ENCODE measurements around the gene MAU2. TPM values are rescaled to one million over a fixed set of nuclear protein-coding genes. Genes with fewer than 3 reads are reported as not detected.

The MAU2 gene
- total RNA-seq, 1 experiment from 2014 or later: 41.3 TPM

DNA sequence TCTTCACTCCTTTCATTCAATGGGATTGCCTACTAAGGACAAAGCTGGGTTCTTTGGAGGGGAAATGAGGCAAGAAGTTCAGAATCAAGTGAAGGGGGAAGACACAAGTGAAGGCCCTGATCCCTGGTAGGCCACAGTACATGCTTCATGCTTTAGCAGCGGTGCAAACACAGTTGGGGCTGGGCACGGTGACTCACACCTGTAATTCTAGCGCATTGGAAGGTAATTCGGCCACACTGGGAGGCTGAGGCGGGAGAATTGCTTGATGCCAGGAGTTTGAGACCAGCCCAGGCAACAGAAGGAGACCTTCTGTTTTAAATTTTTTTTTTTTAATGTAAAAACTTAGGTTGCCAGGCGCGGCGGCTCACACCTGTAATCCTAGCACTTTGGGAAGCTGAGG, 61.5 kb downstream of the MAU2 start:
- H3K27me3 Mint-ChIP-seq (ENCODE audit: unreplicated experiment): no peaks in the 10 kb centered on the region

DNA sequence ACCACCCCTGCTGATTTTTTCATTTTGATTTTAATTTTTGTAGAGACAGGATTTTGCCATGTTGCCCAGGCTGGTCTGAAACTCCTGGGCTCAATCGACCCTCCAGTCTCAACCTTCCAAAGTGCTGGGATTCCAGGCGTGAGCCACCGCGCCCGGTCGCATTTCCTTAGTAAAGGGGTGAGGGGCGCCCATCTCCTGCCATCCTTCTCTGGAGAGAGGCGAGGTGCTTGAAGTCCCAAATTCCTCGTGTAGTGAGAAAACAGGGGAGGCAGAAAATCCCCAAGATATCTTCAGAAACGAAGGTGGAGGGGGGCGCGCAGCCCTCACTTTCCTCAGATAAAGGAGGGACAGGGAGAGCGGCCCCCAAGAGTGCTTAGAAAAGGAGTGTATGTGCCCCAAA, 63.9 kb downstream of the MAU2 start:
- Mint-ChIP-seq H3K4me1 (ENCODE audit: low read depth, unreplicated experiment) (peaks cover 24% of the 10 kb centered on the region), H3K36me3 (ENCODE audit: insufficient read depth, unreplicated experiment) (peaks cover 40% of the 10 kb centered on the region), H3K27me3 (ENCODE audit: unreplicated experiment) (no peaks in the 10 kb centered on the region), H3K4me3 (ENCODE audit: low read depth, unreplicated experiment) (no peak overlapping the region), H3K27ac (ENCODE audit: unreplicated experiment) (no peak overlapping the region), H3K9me3 (ENCODE audit: low read depth, unreplicated experiment) (no peaks in the 10 kb centered on the region)
- intact Hi-C loops (cut with micrococcal nuclease; ENCODE audit: unreplicated experiment): no loop called here
- no TSS peak for BruUV-seq (replicated peaks)
- CTCF ChIA-PET: no interaction called here
- TF ChIP-seq, protein P1, sequence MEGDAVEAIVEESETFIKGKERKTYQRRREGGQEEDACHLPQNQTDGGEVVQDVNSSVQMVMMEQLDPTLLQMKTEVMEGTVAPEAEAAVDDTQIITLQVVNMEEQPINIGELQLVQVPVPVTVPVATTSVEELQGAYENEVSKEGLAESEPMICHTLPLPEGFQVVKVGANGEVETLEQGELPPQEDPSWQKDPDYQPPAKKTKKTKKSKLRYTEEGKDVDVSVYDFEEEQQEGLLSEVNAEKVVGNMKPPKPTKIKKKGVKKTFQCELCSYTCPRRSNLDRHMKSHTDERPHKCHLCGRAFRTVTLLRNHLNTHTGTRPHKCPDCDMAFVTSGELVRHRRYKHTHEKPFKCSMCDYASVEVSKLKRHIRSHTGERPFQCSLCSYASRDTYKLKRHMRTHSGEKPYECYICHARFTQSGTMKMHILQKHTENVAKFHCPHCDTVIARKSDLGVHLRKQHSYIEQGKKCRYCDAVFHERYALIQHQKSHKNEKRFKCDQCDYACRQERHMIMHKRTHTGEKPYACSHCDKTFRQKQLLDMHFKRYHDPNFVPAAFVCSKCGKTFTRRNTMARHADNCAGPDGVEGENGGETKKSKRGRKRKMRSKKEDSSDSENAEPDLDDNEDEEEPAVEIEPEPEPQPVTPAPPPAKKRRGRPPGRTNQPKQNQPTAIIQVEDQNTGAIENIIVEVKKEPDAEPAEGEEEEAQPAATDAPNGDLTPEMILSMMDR (IDR thresholded peaks at IDR 0.05; ENCODE audit: unreplicated experiment): no peak
- DNase-seq: no peak

More for the DNA sequence above, 61.5 kb downstream of the MAU2 start:
- CTCF ChIA-PET: no interaction called here
- TF ChIP-seq, protein P1 (IDR thresholded peaks at IDR 0.05; ENCODE audit: unreplicated experiment): no peak
- Mint-ChIP-seq H3K4me1 (ENCODE audit: low read depth, unreplicated experiment) (peaks cover 15% of the 10 kb centered on the region), H3K27ac (ENCODE audit: unreplicated experiment) (no peak overlapping the region), H3K36me3 (ENCODE audit: insufficient read depth, unreplicated experiment) (peaks cover 42% of the 10 kb centered on the region), H3K4me3 (ENCODE audit: low read depth, unreplicated experiment) (no peak overlapping the region), H3K9me3 (ENCODE audit: low read depth, unreplicated experiment) (no peaks in the 10 kb centered on the region)
- intact Hi-C loops (cut with micrococcal nuclease; ENCODE audit: unreplicated experiment): no loop called here
- no peak for DNase-seq
- no TSS peak for BruUV-seq (replicated peaks)

DNA sequence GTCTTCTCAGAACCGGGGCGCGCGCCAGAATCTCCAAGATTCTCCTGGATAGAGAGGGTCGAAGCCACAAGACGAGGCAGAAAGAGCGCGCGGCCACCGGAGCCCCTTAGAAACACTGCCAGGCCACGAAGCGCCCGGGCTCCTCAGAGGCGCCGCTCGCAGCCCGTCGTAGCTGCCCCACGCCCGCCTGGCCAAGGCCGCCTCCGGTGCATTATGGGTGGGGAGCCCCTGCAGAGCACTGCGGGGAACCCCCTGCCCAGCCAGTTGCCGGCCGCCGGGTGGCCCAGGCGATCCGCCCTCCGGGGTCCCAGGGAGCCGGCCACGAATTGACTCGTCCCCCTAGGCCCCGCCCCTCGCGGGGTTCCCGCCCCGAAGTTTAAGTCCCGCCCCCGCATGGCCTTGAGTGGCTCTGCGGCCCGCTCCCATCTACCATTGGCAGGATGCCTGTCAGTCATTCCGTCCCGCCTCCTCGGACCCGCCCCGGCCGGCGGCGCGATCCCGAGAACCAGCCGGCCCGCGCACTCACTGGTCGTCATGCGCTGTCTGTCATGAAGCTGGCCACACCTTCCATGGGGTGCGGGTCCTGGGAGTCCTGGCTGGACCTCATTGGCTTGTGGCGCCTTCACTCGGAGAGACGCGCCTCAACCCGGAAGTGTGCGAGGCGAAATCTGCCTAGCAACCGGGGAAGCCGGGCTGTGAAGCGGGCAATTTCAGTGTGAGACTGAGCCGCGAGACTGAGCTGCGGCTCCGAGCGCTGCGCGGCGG, 64.7 kb downstream of the MAU2 start:
- intact Hi-C loops (cut with micrococcal nuclease; ENCODE audit: unreplicated experiment): no loop called here
- H3K27ac Mint-ChIP-seq (ENCODE audit: unreplicated experiment): peak overlapping the region; percentile 58

DNA sequence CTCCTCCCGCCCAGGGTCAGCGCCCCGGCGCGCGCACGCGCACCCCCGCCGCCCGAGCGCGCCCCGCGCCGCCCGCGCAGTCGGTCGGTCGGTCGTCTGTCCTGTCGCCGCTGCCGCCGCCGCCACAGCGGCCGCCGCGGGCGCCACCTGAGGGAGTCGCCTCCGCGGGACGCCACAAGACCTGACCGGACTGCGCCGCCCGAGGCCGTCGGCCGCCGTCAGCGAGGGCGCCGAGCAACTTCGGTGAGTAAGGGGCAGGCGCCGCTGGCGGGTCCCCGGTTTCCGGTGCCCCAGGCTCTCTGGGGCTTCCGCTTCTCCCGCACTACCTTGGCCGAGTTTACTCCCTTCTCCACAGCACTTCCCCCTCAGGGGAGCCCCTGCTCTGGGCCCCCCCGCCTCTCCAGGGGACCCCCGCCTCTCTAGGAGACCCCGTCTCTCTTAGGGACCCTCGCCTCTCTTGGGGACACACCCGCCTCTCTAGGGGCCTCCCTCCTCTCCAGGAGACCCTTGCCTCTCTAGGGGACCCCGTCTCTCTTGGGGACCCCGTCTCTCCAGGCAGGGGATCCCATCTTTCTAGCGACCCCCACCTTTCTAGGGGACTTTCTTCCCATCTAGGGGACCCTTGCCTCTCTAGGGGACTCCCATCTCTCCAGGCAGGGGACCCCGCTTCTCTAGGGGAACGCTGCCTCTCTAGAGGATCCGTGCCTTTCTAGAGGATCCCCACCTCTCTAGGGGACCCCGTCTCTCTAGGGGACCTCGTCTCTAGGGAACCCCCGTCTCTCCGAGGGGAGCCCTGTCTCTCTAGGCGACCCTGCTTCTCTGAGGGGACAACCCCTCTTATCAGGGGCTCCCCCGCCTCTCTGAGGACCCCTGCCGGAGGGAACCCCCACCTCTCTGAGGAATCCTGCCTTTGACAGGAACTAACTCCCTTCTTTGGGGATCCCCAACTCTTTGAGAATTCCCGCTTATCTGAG, 65.6 kb downstream of the MAU2 start:
- intact Hi-C loops (cut with micrococcal nuclease; ENCODE audit: unreplicated experiment): no loop called here
- CTCF ChIA-PET: interaction anchor here (0.7 to 1.1 kb wide), 3 partner anchors 13 to 90 kb away, joined by 3 read pairs; no protein-coding TSS in a partner anchor
- Mint-ChIP-seq H3K4me3 (ENCODE audit: low read depth, unreplicated experiment) (peak overlapping the region; percentile 94), H3K4me1 (ENCODE audit: low read depth, unreplicated experiment) (peaks cover 35% of the 10 kb centered on the region), H3K9me3 (ENCODE audit: low read depth, unreplicated experiment) (no peaks in the 10 kb centered on the region), H3K27ac (ENCODE audit: unreplicated experiment) (peak overlapping the region; percentile 91), H3K36me3 (ENCODE audit: insufficient read depth, unreplicated experiment) (peaks cover 38% of the 10 kb centered on the region), H3K27me3 (ENCODE audit: unreplicated experiment) (no peaks in the 10 kb centered on the region)
- BruUV-seq (replicated peaks): no TSS peak
- TF ChIP-seq, protein P1 (IDR thresholded peaks at IDR 0.05; ENCODE audit: unreplicated experiment): no peak
- DNase-seq: no peak

More for the DNA sequence above, 64.7 kb downstream of the MAU2 start:
- Mint-ChIP-seq H3K27me3 (ENCODE audit: unreplicated experiment) (no peaks in the 10 kb centered on the region), H3K4me3 (ENCODE audit: low read depth, unreplicated experiment) (peak overlapping the region; percentile 94), H3K9me3 (ENCODE audit: low read depth, unreplicated experiment) (no peaks in the 10 kb centered on the region), H3K4me1 (ENCODE audit: low read depth, unreplicated experiment) (peaks cover 28% of the 10 kb centered on the region), H3K36me3 (ENCODE audit: insufficient read depth, unreplicated experiment) (peaks cover 40% of the 10 kb centered on the region)
- CTCF ChIA-PET: interaction anchor here (0.7 to 1.1 kb wide), 3 partner anchors 12 to 90 kb away, joined by 3 read pairs; no protein-coding TSS in a partner anchor
- TF ChIP-seq, protein P1 (IDR thresholded peaks at IDR 0.05; ENCODE audit: unreplicated experiment): no peak
- DNase-seq: peak; percentile 97
- no TSS peak for BruUV-seq (replicated peaks)
